Activated CD8-positive, alpha-beta T cell treated with anti-CD3 and anti-CD28 coated beads for 36 hours (primary cell): ENCODE data around the gene CTNNA3. TPM values are rescaled to one million over a fixed set of nuclear protein-coding genes. Genes with fewer than 3 reads are reported as not detected.
"Not testable (repeated sequence)": the region's sequence is repeated elsewhere in the genome, so short reads cannot be mapped to it uniquely, and the experiment has no call there.

Experiments used
- ATAC-seq: fragments of 200-7000 bp; cut with Tn5 transposase; one replicate; pipeline ENCODE4 v1.10.0; 2021; ENCODE audit warnings: mild to moderate bottlenecking, moderate library complexity
- CTCF ChIA-PET: fragments of 350-600 bp; sonication (Branson Sonifier 250); formaldehyde crosslinking; loops from one replicate; lab custom pipeline; 2021; ENCODE audit warnings: antibody characterized with exemption; lab: Charles Lee
- POLR2A ChIA-PET: fragments of 350-600 bp; sonication (Branson Sonifier 250); formaldehyde crosslinking; loops from one replicate; lab custom pipeline; 2021; ENCODE audit warnings: antibody characterized with exemption; lab: Charles Lee
- DNase-seq: peaks from one replicate; pipeline ENCODE4 v3.0.0-alpha.2; 2020
- H3K27ac Mint-ChIP-seq: one replicate; pipeline ENCODE4 v1.8.0; 2021; ENCODE audit warnings: mild to moderate bottlenecking, mixed read lengths
- H3K27me3 Mint-ChIP-seq: one replicate; pipeline ENCODE4 v1.8.0; 2021; ENCODE audit warnings: mixed read lengths
- H3K36me3 Mint-ChIP-seq: one replicate; pipeline ENCODE4 v1.8.0; 2021; ENCODE audit warnings: low read depth, mixed read lengths
- H3K4me1 Mint-ChIP-seq: one replicate; pipeline ENCODE4 v1.8.0; 2021; ENCODE audit warnings: low read depth, mixed read lengths
- H3K4me3 Mint-ChIP-seq: one replicate; pipeline ENCODE4 v1.8.0; 2021; ENCODE audit warnings: mild to moderate bottlenecking, moderate library complexity, mixed read lengths
- H3K9me3 Mint-ChIP-seq: one replicate; pipeline ENCODE4 v1.8.0; 2021; ENCODE audit warnings: mixed read lengths
- intact Hi-C: fragments of 100-400 bp; cut with micrococcal nuclease; formaldehyde crosslinking; loops from one replicate; pipeline ENCODE4 v1.10.0; 2022
- total RNA-seq, 2 experiments: library from RNA; stranded (reverse); gene quantifications; one replicate each; pipeline ENCODE4 v1.2.3, GENCODE V29; 2021
- TF ChIP-seq, protein P1 (sequence below): fragments of 200-600 bp; IDR thresholded peaks from one replicate; pipeline ENCODE4 v1.8.0; 2022; ENCODE audit warnings: antibody characterized with exemption, mild to moderate bottlenecking

The CTNNA3 gene
- total RNA-seq, 2 experiments from 2014 or later, result not detected

- ATAC-seq, result no peak
- H3K4me3 Mint-ChIP-seq, result no peak overlapping the region
- H3K9me3 Mint-ChIP-seq, result peaks cover 4% of the 10 kb centered on the region
- TF ChIP-seq, protein P1, sequence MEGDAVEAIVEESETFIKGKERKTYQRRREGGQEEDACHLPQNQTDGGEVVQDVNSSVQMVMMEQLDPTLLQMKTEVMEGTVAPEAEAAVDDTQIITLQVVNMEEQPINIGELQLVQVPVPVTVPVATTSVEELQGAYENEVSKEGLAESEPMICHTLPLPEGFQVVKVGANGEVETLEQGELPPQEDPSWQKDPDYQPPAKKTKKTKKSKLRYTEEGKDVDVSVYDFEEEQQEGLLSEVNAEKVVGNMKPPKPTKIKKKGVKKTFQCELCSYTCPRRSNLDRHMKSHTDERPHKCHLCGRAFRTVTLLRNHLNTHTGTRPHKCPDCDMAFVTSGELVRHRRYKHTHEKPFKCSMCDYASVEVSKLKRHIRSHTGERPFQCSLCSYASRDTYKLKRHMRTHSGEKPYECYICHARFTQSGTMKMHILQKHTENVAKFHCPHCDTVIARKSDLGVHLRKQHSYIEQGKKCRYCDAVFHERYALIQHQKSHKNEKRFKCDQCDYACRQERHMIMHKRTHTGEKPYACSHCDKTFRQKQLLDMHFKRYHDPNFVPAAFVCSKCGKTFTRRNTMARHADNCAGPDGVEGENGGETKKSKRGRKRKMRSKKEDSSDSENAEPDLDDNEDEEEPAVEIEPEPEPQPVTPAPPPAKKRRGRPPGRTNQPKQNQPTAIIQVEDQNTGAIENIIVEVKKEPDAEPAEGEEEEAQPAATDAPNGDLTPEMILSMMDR, result no peak
- DNase-seq, result no peak
- ChIA-PET CTCF (no interaction called here), POLR2A (no interaction called here)
- no peaks in the 10 kb centered on the region for H3K27me3 Mint-ChIP-seq
- H3K27ac Mint-ChIP-seq, result no peak overlapping the region
- intact Hi-C loops, result no loop called here
- no peaks in the 10 kb centered on the region for H3K4me1 Mint-ChIP-seq
- H3K36me3 Mint-ChIP-seq, result no peaks in the 10 kb centered on the region
Observed at GRCh38 chr10:66349076-66349475, 1346.9 kb downstream of the CTNNA3 start.

- CTCF ChIA-PET, result no interaction called here
- ATAC-seq (no peak), DNase-seq (no peak)
- POLR2A ChIA-PET, result no interaction called here
- TF ChIP-seq, protein P1, result no peak
- Mint-ChIP-seq H3K4me1 (no peaks in the 10 kb centered on the region), H3K27ac (no peak overlapping the region), H3K4me3 (no peak overlapping the region), H3K27me3 (no peaks in the 10 kb centered on the region), H3K9me3 (peaks cover 2% of the 10 kb centered on the region), H3K36me3 (no peaks in the 10 kb centered on the region)
- intact Hi-C loops, result no loop called here
Observed at GRCh38 chr10:66337211-66337610, 1358.8 kb downstream of the CTNNA3 start.

GRCh38 chr10:66336791-66337190 lies 1359.2 kb downstream of the CTNNA3 start:
- Mint-ChIP-seq H3K9me3 (peaks cover 2% of the 10 kb centered on the region), H3K27me3 (no peaks in the 10 kb centered on the region), H3K36me3 (no peaks in the 10 kb centered on the region), H3K27ac (no peak overlapping the region), H3K4me1 (no peaks in the 10 kb centered on the region), H3K4me3 (no peak overlapping the region)
- TF ChIP-seq, protein P1, result no peak
- no peak for ATAC-seq
- POLR2A ChIA-PET, result no interaction called here
- CTCF ChIA-PET, result no interaction called here
- no peak for DNase-seq
- intact Hi-C loops, result no loop called here

- POLR2A ChIA-PET, H3K36me3 Mint-ChIP-seq, DNase-seq, H3K27me3 Mint-ChIP-seq, H3K27ac Mint-ChIP-seq, intact Hi-C loops, H3K4me1 Mint-ChIP-seq, CTCF ChIA-PET, ATAC-seq, H3K4me3 Mint-ChIP-seq, H3K9me3 Mint-ChIP-seq: not testable (repeated sequence)
Observed at GRCh38 chr10:66335753-66336152, 1360.2 kb downstream of the CTNNA3 start.

GRCh38 chr10:66329147-66329546 lies 1366.8 kb downstream of the CTNNA3 start:
- H3K4me3 Mint-ChIP-seq, result no peak overlapping the region
- no peaks in the 10 kb centered on the region for H3K4me1 Mint-ChIP-seq
- intact Hi-C loops, result no loop called here
- ChIA-PET CTCF (no interaction called here), POLR2A (no interaction called here)
- DNase-seq (no peak), ATAC-seq (no peak)
- no peaks in the 10 kb centered on the region for H3K36me3 Mint-ChIP-seq
- TF ChIP-seq, protein P1, result no peak
- no peaks in the 10 kb centered on the region for H3K27me3 Mint-ChIP-seq
- no peak overlapping the region for H3K27ac Mint-ChIP-seq
- H3K9me3 Mint-ChIP-seq, result peaks cover 6% of the 10 kb centered on the region

GRCh38 chr10:66326876-66327275 lies 1369.1 kb downstream of the CTNNA3 start:
- Mint-ChIP-seq H3K27ac (no peak overlapping the region), H3K4me3 (no peak overlapping the region), H3K4me1 (no peaks in the 10 kb centered on the region), H3K36me3 (no peaks in the 10 kb centered on the region), H3K27me3 (no peaks in the 10 kb centered on the region), H3K9me3 (peaks cover 5% of the 10 kb centered on the region)
- intact Hi-C loops, result no loop called here
- CTCF ChIA-PET, result no interaction called here
- ATAC-seq, result no peak
- DNase-seq, result no peak
- POLR2A ChIA-PET, result no interaction called here
- TF ChIP-seq, protein P1, result no peak
